Mesenchymal stem cell (in vitro differentiated cells and primary cell): Measurements from ENCODE around the gene APOL1.

Experiments
- DNase-seq: peaks from one replicate; pipeline ENCODE4 v3.0.0-alpha.2; 2013
- H2AFZ ChIP-seq: one replicate; pipeline ENCODE4 v1.6.1; 2013; ENCODE audit warnings: low read depth, mild to moderate bottlenecking, control low read depth, inconsistent platforms, low read length, moderate library complexity
- H2AK5ac ChIP-seq: 2 replicates; pipeline ENCODE4 v1.6.1; 2013; ENCODE audit warnings: low read length, moderate library complexity, mild to moderate bottlenecking, inconsistent platforms; ENCODE audit not compliant: severe bottlenecking
- H2BK120ac ChIP-seq: one replicate; pipeline ENCODE4 v1.6.1; 2013; ENCODE audit warnings: low read depth, mild to moderate bottlenecking, inconsistent platforms, low read length, moderate library complexity
- H2BK12ac ChIP-seq, 2 experiments: one replicate each; pipeline ENCODE4 v1.6.1; 2013; ENCODE audit warnings: inconsistent platforms in 2 of 2, low read length in 2 of 2, mild to moderate bottlenecking in 2 of 2, moderate library complexity in 2 of 2, control low read depth in 1 of 2
- H2BK15ac ChIP-seq: one replicate; pipeline ENCODE4 v1.6.1; 2013; ENCODE audit warnings: mild to moderate bottlenecking, low read depth, inconsistent platforms; ENCODE audit not compliant: poor library complexity, severe bottlenecking
- H2BK5ac ChIP-seq: 2 replicates; pipeline ENCODE4 v1.6.1; 2013; ENCODE audit warnings: low read depth, mild to moderate bottlenecking, low read length, control low read depth, inconsistent platforms; ENCODE audit not compliant: poor library complexity, severe bottlenecking
- H3K14ac ChIP-seq, 2 experiments: one replicate each; pipeline ENCODE4 v1.6.1; 2013; ENCODE audit warnings: inconsistent platforms in 2 of 2, low read length in 2 of 2, control low read depth in 1 of 2, mild to moderate bottlenecking in 1 of 2, moderate library complexity in 1 of 2
- H3K18ac ChIP-seq, 2 experiments: one replicate each; pipeline ENCODE4 v1.6.1; 2013; ENCODE audit warnings: inconsistent platforms in 2 of 2, low read length in 2 of 2, control low read depth in 1 of 2, low read depth in 1 of 2, mild to moderate bottlenecking in 1 of 2
- H3K23ac ChIP-seq, 2 experiments: one replicate each; pipeline ENCODE4 v1.6.1; 2013; ENCODE audit warnings: inconsistent platforms in 2 of 2, low read length in 2 of 2, mild to moderate bottlenecking in 2 of 2, moderate library complexity in 2 of 2, control low read depth in 1 of 2
- H3K27ac ChIP-seq: 2 replicates; pipeline ENCODE4 v1.5.1; 2013; ENCODE audit warnings: mild to moderate bottlenecking, moderate library complexity, low read length, control low read depth, inconsistent platforms; ENCODE audit not compliant: poor library complexity, severe bottlenecking
- H3K27me3 ChIP-seq, 2 experiments: 2 replicates each; pipeline versions ENCODE4 v1.6.1 to v1.7.0; 2013; ENCODE audit warnings: low read length in 2 of 2, mild to moderate bottlenecking in 2 of 2, moderate library complexity in 2 of 2, control low read depth in 1 of 2, inconsistent platforms in 1 of 2; ENCODE audit not compliant: control insufficient read depth in 1 of 2, insufficient read depth in 1 of 2
- H3K36me3 ChIP-seq, 2 experiments: 2 replicates each; pipeline versions ENCODE4 v1.6.1 to v1.7.0; 2013; ENCODE audit warnings: low read length in 2 of 2, control low read depth in 1 of 2, inconsistent platforms in 1 of 2, low read depth in 1 of 2, mild to moderate bottlenecking in 1 of 2; ENCODE audit not compliant: insufficient read depth in 2 of 2, control insufficient read depth in 1 of 2
- H3K4ac ChIP-seq, 2 experiments: one replicate each; pipeline ENCODE4 v1.6.1; 2013; ENCODE audit warnings: inconsistent platforms in 2 of 2, low read length in 2 of 2, mild to moderate bottlenecking in 2 of 2, moderate library complexity in 2 of 2, control low read depth in 1 of 2, low read depth in 1 of 2
- H3K4me1 ChIP-seq: 2 replicates; pipeline ENCODE4 v1.6.1; 2013; ENCODE audit warnings: low read depth, low read length, control low read depth; ENCODE audit not compliant: control insufficient read depth, insufficient read depth
- H3K4me2 ChIP-seq: 2 replicates; pipeline ENCODE4 v1.6.1; 2013; ENCODE audit warnings: low read length, mild to moderate bottlenecking, inconsistent platforms; ENCODE audit not compliant: poor library complexity, severe bottlenecking
- H3K4me3 ChIP-seq, 2 experiments: 2 replicates each; pipeline versions ENCODE4 v1.5.1 to v1.7.0; 2013; ENCODE audit warnings: low read length in 2 of 2, mild to moderate bottlenecking in 2 of 2, control low read depth in 1 of 2, low read depth in 1 of 2; ENCODE audit not compliant: insufficient read depth in 1 of 2
- H3K79me1 ChIP-seq: replicated peaks from 2 replicates; pipeline ENCODE4 v1.6.1; 2013; ENCODE audit warnings: mild to moderate bottlenecking, control low read depth, low read length, inconsistent platforms; ENCODE audit not compliant: poor library complexity, severe bottlenecking
- H3K9ac ChIP-seq: 2 replicates; pipeline ENCODE4 v1.7.0; 2013; ENCODE audit warnings: mild to moderate bottlenecking, low read length, moderate library complexity
- H3K9me3 ChIP-seq: 2 replicates; pipeline ENCODE4 v1.7.0; 2013; ENCODE audit warnings: mild to moderate bottlenecking, low read length; ENCODE audit not compliant: control insufficient read depth
- H4K8ac ChIP-seq: one replicate; pipeline ENCODE4 v1.6.1; 2013; ENCODE audit warnings: inconsistent platforms, mild to moderate bottlenecking, low read length, moderate library complexity
- H4K91ac ChIP-seq: one replicate; pipeline ENCODE4 v1.6.1; 2013; ENCODE audit warnings: mild to moderate bottlenecking, low read length, inconsistent platforms
- WGBS: methylation state at CpG from one replicate; pipeline ENCODE4 v1.1.7; 2013; ENCODE audit warnings: mixed read lengths; 5-methylcytosine and 5-hydroxymethylcytosine counted together

The APOL1 gene

GRCh38 chr22:36238373-36239149 lies 14.4 kb upstream of the APOL1 start:
- peaks cover 8 to 26% of the 10 kb centered on the region in 2 experiments for H3K36me3 ChIP-seq
- 65% methylated on average over 5 of the region's 5 CpGs for WGBS
- peak overlapping the region in 1 of 2 experiments; percentile 91 for H3K23ac ChIP-seq
- peak overlapping the region; percentile 6 to 82 for H3K18ac ChIP-seq
- peaks cover 8% of the 10 kb centered on the region for H3K79me1 ChIP-seq
- no peak overlapping the region for H2BK120ac ChIP-seq
- peak overlapping the region; percentile 78 for H4K8ac ChIP-seq
- peak overlapping the region; percentile 84 for H2BK5ac ChIP-seq
- H3K14ac ChIP-seq = peak overlapping the region in 1 of 2 experiments; percentile 88
- peak overlapping the region; percentile 88 for H2BK15ac ChIP-seq
- H2AFZ ChIP-seq = peak overlapping the region; percentile 67
- peaks cover 29% of the 10 kb centered on the region for H3K4me1 ChIP-seq
- peak overlapping the region; percentile 25 to 71 for H2BK12ac ChIP-seq
- no peak for DNase-seq
- peak overlapping the region; percentile 91 for H3K9ac ChIP-seq
- H2AK5ac ChIP-seq = peak overlapping the region; percentile 95
- H4K91ac ChIP-seq = no peak overlapping the region
- no peaks in the 10 kb centered on the region for H3K9me3 ChIP-seq
- peak overlapping the region; percentile 94 for H3K27ac ChIP-seq
- no peaks in the 10 kb centered on the region for H3K27me3 ChIP-seq
- peak overlapping the region; percentile 62 for H3K4me2 ChIP-seq
- peak overlapping the region; percentile 70 to 86 for H3K4me3 ChIP-seq
- H3K4ac ChIP-seq = peak overlapping the region; percentile 46 to 96

- Histone ChIP-seq H2BK12ac (peak overlapping the region in 1 of 2 experiments; percentile 71), H3K4me1 (peaks cover 32% of the 10 kb centered on the region), H2BK15ac (peak overlapping the region; percentile 88), H2AK5ac (peak overlapping the region; percentile 95), H3K27me3 (no peaks in the 10 kb centered on the region), H3K79me1 (peaks cover 8% of the 10 kb centered on the region), H3K14ac (peak overlapping the region in 1 of 2 experiments; percentile 88), H3K9ac (peak overlapping the region; percentile 91), H3K36me3 (peaks cover 8 to 24% of the 10 kb centered on the region in 2 experiments), H3K23ac (peak overlapping the region; percentile 64 to 91), H2AFZ (peak overlapping the region; percentile 67), H2BK120ac (no peak overlapping the region), H3K4me2 (peak overlapping the region; percentile 62), H4K91ac (peak overlapping the region; percentile 41), H3K4me3 (peak overlapping the region; percentile 70 to 86), H4K8ac (peak overlapping the region; percentile 78), H3K27ac (peak overlapping the region; percentile 94), H3K9me3 (no peaks in the 10 kb centered on the region), H3K18ac (peak overlapping the region; percentile 6 to 82), H2BK5ac (peak overlapping the region; percentile 84), H3K4ac (peak overlapping the region; percentile 46 to 96)
- no peak for DNase-seq
- WGBS = 21% methylated on average over 4 of the region's 4 CpGs
Measured at GRCh38 chr22:36239150-36239400, 13.9 kb upstream of the APOL1 start.

GRCh38 chr22:36239401-36240171 lies 13.3 kb upstream of the APOL1 start, which contains the start of gene APOL2:
Gene APOL2 (minus strand): TSS chr22:36239527. CDS start chr22:36233162, 6,365 bp downstream.
- Histone ChIP-seq H2BK15ac (peak within 1 kb of the TSS; percentile 88), H3K18ac (peak within 1 kb of the TSS; percentile 6 to 82), H3K27me3 (no peaks in the 10 kb centered on the region), H3K9ac (peak within 1 kb of the TSS; percentile 91), H3K4me3 (peak within 1 kb of the TSS; percentile 70 to 86), H3K9me3 (no peaks in the 10 kb centered on the region), H3K4me2 (peak within 1 kb of the TSS; percentile 62), H3K4ac (peak within 1 kb of the TSS; percentile 46 to 96), H4K8ac (peak within 1 kb of the TSS; percentile 78), H3K27ac (peak within 1 kb of the TSS; percentile 94), H3K36me3 (peaks cover 8 to 22% of the 10 kb centered on the region in 2 experiments), H2BK120ac (peak within 1 kb of the TSS; percentile 15), H2AFZ (peak within 1 kb of the TSS; percentile 90), H3K4me1 (peaks cover 34% of the 10 kb centered on the region), H3K79me1 (peaks cover 8% of the 10 kb centered on the region), H3K14ac (peak within 1 kb of the TSS in 1 of 2 experiments; percentile 88), H2AK5ac (peak within 1 kb of the TSS; percentile 95), H2BK5ac (peak within 1 kb of the TSS; percentile 91), H4K91ac (peak within 1 kb of the TSS; percentile 41), H2BK12ac (peak within 1 kb of the TSS; percentile 25 to 71), H3K23ac (peak within 1 kb of the TSS; percentile 64 to 91)
- peak; percentile 98 for DNase-seq
- WGBS = 4% methylated on average over 11 of the region's 13 CpGs

- H3K79me1 ChIP-seq = no peaks in the 10 kb centered on the region
Measured at GRCh38 chr22:36243986-36244385, 8.9 kb upstream of the APOL1 start.

More at GRCh38 chr22:36243986-36244385, 8.9 kb upstream of the APOL1 start:
- H3K18ac ChIP-seq = no peak overlapping the region
- H3K27me3 ChIP-seq = no peaks in the 10 kb centered on the region
- no peak overlapping the region for H3K27ac ChIP-seq
- H3K4ac ChIP-seq = no peak overlapping the region
- H3K14ac ChIP-seq = no peak overlapping the region
- no peak overlapping the region for H3K23ac ChIP-seq
- no peaks in the 10 kb centered on the region for H3K36me3 ChIP-seq
- H3K4me3 ChIP-seq = no peak overlapping the region
- no peak for DNase-seq
- no peak overlapping the region for H2BK15ac ChIP-seq
- H3K9ac ChIP-seq = peak overlapping the region; percentile 27
- no peak overlapping the region for H2BK12ac ChIP-seq
- no peak overlapping the region for H4K8ac ChIP-seq
- no peak overlapping the region for H2AFZ ChIP-seq
- WGBS = 91% methylated on average over 5 of the region's 5 CpGs
- peak overlapping the region; percentile 7 for H2AK5ac ChIP-seq
- H3K4me1 ChIP-seq = peaks cover 13% of the 10 kb centered on the region
- H4K91ac ChIP-seq = no peak overlapping the region
- no peak overlapping the region for H2BK120ac ChIP-seq
- peaks cover 6% of the 10 kb centered on the region for H3K9me3 ChIP-seq
- no peak overlapping the region for H2BK5ac ChIP-seq
- no peak overlapping the region for H3K4me2 ChIP-seq
